HepG2 (cell line): ENCODE data around the gene SEC14L1. TPM values are rescaled to one million over a fixed set of nuclear protein-coding genes. Genes with fewer than 3 reads are reported as not detected.

Experiments used
- ARID3A ChIP-seq: IDR thresholded peaks from 2 replicates; pipeline ENCODE4 v1.6.1; 2012; ENCODE audit warnings: low read depth, low read length, improper control_type of control experiment
- ATF3 ChIP-seq: sonication (generic); formaldehyde crosslinking; IDR thresholded peaks from 2 replicates; pipeline ENCODE4 v1.4.0; 2020; ENCODE audit warnings: missing genetic modification reagents
- ATRX ChIP-seq: sonication (generic); formaldehyde crosslinking; IDR thresholded peaks from 2 replicates; pipeline ENCODE4 v1.4.0; 2020; ENCODE audit warnings: missing genetic modification reagents, borderline replicate concordance
- FOXA1 ChIP-seq, 2 experiments: fragments of 450-650 bp in 1 of 2; sonication (generic) in 1 of 2; formaldehyde crosslinking in 1 of 2; IDR thresholded peaks; 2 replicates each; pipeline versions ENCODE4 v1.4.0 to v1.6.1; 2016 to 2020; ENCODE audit warnings: missing genetic modification reagents in 1 of 2
- HOMEZ ChIP-seq: IDR thresholded peaks from 2 replicates; pipeline ENCODE4 v1.6.1; 2016; ENCODE audit warnings: low read depth
- KLF12 ChIP-seq: sonication (generic); formaldehyde crosslinking; IDR thresholded peaks from 2 replicates; pipeline ENCODE4 v1.4.0; 2020; ENCODE audit warnings: missing genetic modification reagents, borderline replicate concordance
- NR2F6 ChIP-seq, 2 experiments: IDR thresholded peaks; 2 replicates each; pipeline ENCODE4 v1.6.1; 2016; ENCODE audit warnings: antibody characterized with exemption in 1 of 2, mild to moderate bottlenecking in 1 of 2
- ONECUT2 ChIP-seq: sonication (generic); formaldehyde crosslinking; IDR thresholded peaks from 2 replicates; pipeline ENCODE4 v1.4.0; 2020; ENCODE audit warnings: missing genetic modification reagents
- PATZ1 ChIP-seq: sonication (generic); formaldehyde crosslinking; IDR thresholded peaks from 2 replicates; pipeline ENCODE4 v1.4.0; 2020; ENCODE audit warnings: missing genetic modification reagents
- RARA ChIP-seq: IDR thresholded peaks from 2 replicates; pipeline ENCODE4 v1.6.1; 2016; ENCODE audit warnings: missing genetic modification reagents, missing compliant biosample characterization
- REST ChIP-seq, 2 experiments: IDR thresholded peaks; 2 replicates each; pipeline ENCODE4 v1.6.1; 2011 to 2012; ENCODE audit warnings: low read length in 2 of 2, borderline replicate concordance in 1 of 2, low read depth in 1 of 2, mild to moderate bottlenecking in 1 of 2, moderate library complexity in 1 of 2
- RFXAP ChIP-seq: sonication (generic); formaldehyde crosslinking; IDR thresholded peaks from 2 replicates; pipeline ENCODE4 v1.4.0; 2020; ENCODE audit warnings: missing genetic modification reagents, borderline replicate concordance
- ZNF17 ChIP-seq: sonication (generic); formaldehyde crosslinking; IDR thresholded peaks from 2 replicates; pipeline ENCODE4 v1.5.0; 2020; ENCODE audit warnings: mild to moderate bottlenecking, missing genetic modification reagents
- ZNF619 ChIP-seq: sonication (generic); formaldehyde crosslinking; IDR thresholded peaks from 2 replicates; pipeline ENCODE4 v1.4.0; 2020; ENCODE audit warnings: mild to moderate bottlenecking, missing genetic modification reagents
- ZSCAN20 ChIP-seq: sonication (generic); formaldehyde crosslinking; IDR thresholded peaks from 2 replicates; pipeline ENCODE4 v1.4.0; 2020; ENCODE audit warnings: missing genetic modification reagents, mild to moderate bottlenecking, borderline replicate concordance
- polyA plus RNA-seq, 8 experiments: library from polyadenylated mRNA; depleted of rRNA in 3 of 8; stranded (reverse) in 7 of 8; unstranded in 1 of 8; fragments of >200 nt; fragmentation: Illumina TruSeq in 4 of 8; extraction: Trizol in 4 of 8; gene quantifications; 2 replicates each; pipeline versions ENCODE4 v1.2.1 to v1.2.3, GENCODE V29; 2011 to 2016; ENCODE audit warnings: low read depth in 4 of 8, missing spikeins in 1 of 8, mixed read lengths in 1 of 8; ENCODE audit not compliant: insufficient read depth in 1 of 8
- total RNA-seq, 5 experiments: library from RNA; depleted of rRNA; stranded (reverse); fragments of >200 nt; fragmentation: Illumina TruSeq; extraction: Trizol; gene quantifications; 2 replicates each; pipeline ENCODE4 v1.2.3, GENCODE V29; 2016; ENCODE audit warnings: low read depth in 1 of 5

Gene SEC14L1
- total and polyA plus RNA-seq, 2 of the 13 experiments (the other 11 are each of a cell fraction or from before 2014, with no cell fraction given) = 26.3 to 43.9 TPM

GRCh38 chr17:77148077-77148939 lies 7.5 kb downstream of the SEC14L1 start (continued):
- TF ChIP-seq REST (IDR thresholded peaks at IDR 0.05; ENCODE audit: borderline replicate concordance in 1 of 2, low read depth in 1 of 2, low read length in 2 of 2) (no peak), ARID3A (no peak), ATF3 (CRISPR knock-in tag) (no peak), ZNF619 (CRISPR knock-in tag) (no peak), ZNF17 (CRISPR knock-in tag) (no peak), RARA (CRISPR knock-in tag) (peak; percentile 62), KLF12 (CRISPR knock-in tag) (no peak), ONECUT2 (no peak), FOXA1 (IDR thresholded peaks at IDR 0.05) (no peak), FOXA1 (CRISPR knock-in tag; IDR thresholded peaks at IDR 0.05) (no peak), HOMEZ (CRISPR knock-in tag) (no peak; the same call in 1 of the 2 replicates), ATRX (CRISPR knock-in tag) (peak; percentile 80; the same call in 1 of the 2 replicates), RFXAP (CRISPR knock-in tag) (no peak), ZSCAN20 (CRISPR knock-in tag) (no peak), PATZ1 (CRISPR knock-in tag) (0 out of 2 replicates have a peak, but pooled peaks have one; percentile 18), NR2F6 (IDR thresholded peaks at IDR 0.05) (peak; percentile 76), NR2F6 (CRISPR knock-in tag; IDR thresholded peaks at IDR 0.05) (peak; percentile 71)
